Esophagus (tissue), 2 donors: Measurements from ENCODE around the gene GTF2H4. TPM values are rescaled to one million over a fixed set of nuclear protein-coding genes. Genes with fewer than 3 reads are reported as not detected.

Experiments used
- H3K27ac ChIP-seq, 2 donors: one replicate each; pipeline ENCODE4 v1.5.1; 2013; ENCODE audit warnings: low read depth in 2 of 2, mild to moderate bottlenecking in 2 of 2, inconsistent platforms in 1 of 2, low read length in 1 of 2, moderate library complexity in 1 of 2
- H3K27me3 ChIP-seq, 2 donors: one replicate each; pipeline ENCODE4 v1.6.1; 2013; ENCODE audit warnings: low read length in 2 of 2, control low read depth in 1 of 2, mild to moderate bottlenecking in 1 of 2; ENCODE audit not compliant: insufficient read depth in 2 of 2, control insufficient read depth in 1 of 2
- H3K36me3 ChIP-seq, 2 donors: one replicate each; pipeline ENCODE4 v1.6.1; 2013; ENCODE audit warnings: low read length in 1 of 2; ENCODE audit not compliant: control insufficient read depth in 2 of 2, insufficient read depth in 2 of 2
- H3K4me1 ChIP-seq, 2 donors: one replicate each; pipeline ENCODE4 v1.6.1; 2013; ENCODE audit warnings: low read length in 1 of 2; ENCODE audit not compliant: control insufficient read depth in 2 of 2, insufficient read depth in 2 of 2
- H3K4me3 ChIP-seq, 2 donors: one replicate each; pipeline ENCODE4 v1.5.1; 2013; ENCODE audit warnings: low read length in 2 of 2, mild to moderate bottlenecking in 2 of 2, low read depth in 1 of 2, moderate library complexity in 1 of 2
- H3K9me3 ChIP-seq, 2 donors: one replicate each; pipeline ENCODE4 v1.6.1; 2013; ENCODE audit warnings: mild to moderate bottlenecking in 2 of 2, low read depth in 1 of 2, low read length in 1 of 2, moderate library complexity in 1 of 2; ENCODE audit not compliant: control insufficient read depth in 2 of 2, insufficient read depth in 1 of 2
- WGBS, 2 donors: extraction: QIAGEN DNeasy Blood & Tissue Kit; methylation state at CpG; one replicate each; pipeline ENCODE4 v1.1.7; 2013; 5-methylcytosine and 5-hydroxymethylcytosine counted together
- polyA plus RNA-seq, 2 donors: library from polyadenylated mRNA; stranded (reverse); fragments of 200-250 nt; gene quantifications; one replicate each; pipeline ENCODE4 v1.2.3, GENCODE V29; 2013
- donor health status: healthy with polysubstance abuse.
- donor health status: Bipolar disorder and iron deficiency.

Gene GTF2H4
- polyA plus RNA-seq, 2 donors, result 20.6 to 32.0 TPM

DNA sequence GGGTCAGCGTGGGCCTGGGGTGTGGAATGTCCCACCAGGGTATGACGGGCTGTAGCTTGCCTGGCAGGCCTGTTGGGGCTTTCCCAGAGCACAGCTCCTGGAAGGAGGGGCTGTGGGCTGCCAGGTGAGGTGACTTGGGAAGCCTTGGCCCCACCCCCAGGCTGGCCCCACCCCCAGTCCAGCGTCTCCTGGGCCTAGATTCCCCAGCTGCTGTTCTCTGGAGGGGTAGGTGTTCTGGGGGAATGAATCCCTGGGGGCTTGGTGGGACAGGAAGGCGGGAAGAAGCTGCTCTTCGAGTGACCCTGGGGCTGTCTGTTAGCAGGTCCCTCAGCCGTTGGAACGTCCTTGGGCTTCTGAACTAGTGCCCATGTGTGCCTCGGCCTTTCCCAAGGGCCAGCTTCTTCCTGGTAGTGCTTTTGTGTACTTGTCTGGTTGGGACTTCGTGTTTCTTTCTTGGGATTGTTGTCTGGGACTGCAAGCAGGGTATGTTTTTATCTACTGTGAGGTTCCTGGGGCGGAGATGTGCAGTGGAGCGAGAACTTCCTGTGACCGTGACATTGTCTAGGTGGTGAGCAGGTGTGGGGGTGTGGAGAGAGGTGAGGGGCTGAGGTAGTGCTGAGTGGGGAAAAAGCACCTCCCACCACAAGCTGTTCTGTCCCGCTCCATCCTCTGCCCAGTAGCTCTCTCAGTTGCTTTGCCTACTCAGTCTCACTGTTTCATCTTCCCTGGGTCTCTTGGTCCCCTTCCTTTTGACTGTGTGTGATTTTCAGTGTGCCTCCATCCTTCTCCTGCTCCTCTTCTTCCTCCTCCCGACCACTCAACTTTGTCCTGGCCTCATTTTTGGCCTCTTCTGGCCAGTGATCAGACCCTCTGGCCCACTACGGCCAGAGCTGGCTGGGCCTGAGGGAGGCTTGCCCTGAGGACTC is 25.0 kb upstream of the GTF2H4 start:
- no peaks in the 10 kb centered on the region for H3K27me3 ChIP-seq
- H3K9me3 ChIP-seq, result no peaks in the 10 kb centered on the region
- 32 to 43% methylated on average over 14 to 15 of the region's 15 CpGs for WGBS, 2 donors
- peak overlapping the region; percentile 64 to 86 for H3K4me3 ChIP-seq
- peaks cover 2 to 14% of the 10 kb centered on the region in 2 donors for H3K4me1 ChIP-seq
- H3K36me3 ChIP-seq, result no peaks in the 10 kb centered on the region
- H3K27ac ChIP-seq, result peak overlapping the region; percentile 96 to 99

DNA sequence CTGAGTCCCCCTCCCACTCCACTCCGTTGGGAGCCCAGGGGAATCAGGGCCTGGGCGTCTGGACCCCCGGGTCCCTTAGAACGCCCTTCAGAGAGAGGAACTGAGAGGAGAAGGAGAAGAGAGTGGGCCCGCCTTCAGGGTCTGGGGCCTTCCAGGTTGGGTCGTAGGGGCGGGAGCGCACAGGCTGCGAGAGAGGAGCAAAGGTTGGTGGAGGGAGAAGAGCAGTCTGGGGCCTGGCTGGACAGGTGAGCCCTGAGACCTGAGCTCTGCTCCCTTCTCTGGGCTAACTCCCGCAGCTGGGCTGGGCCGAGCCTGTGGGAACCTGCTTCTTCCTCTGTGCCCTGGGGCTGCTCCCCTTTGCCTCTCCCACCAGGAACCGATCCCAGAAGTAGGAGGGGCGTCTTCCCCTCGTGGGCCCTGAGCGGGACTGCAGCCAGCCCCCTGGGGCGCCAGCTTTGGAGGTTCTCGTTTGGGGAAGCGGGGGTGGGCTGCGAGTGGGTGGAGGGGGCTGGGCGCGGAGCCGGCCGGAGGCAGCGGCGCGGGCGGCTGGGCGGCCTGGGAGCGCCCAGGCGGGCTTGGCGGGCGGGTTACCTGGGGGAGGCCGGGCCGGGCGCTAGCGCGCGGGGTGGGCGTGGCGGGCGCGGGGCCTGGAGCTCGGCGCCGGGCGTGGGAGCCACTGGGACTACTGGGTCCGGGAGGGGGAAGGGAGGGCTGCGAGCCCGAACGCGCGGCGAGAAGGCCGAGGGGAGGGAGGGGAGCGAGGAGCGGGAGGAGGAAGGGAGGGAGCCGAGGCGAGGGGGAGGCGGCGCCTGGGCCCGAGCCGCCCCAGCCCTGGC is 24.1 kb upstream of the GTF2H4 start, which contains the start of gene DDR1:
Gene DDR1, plus strand, starts transcription at position 835 of the 836 bp plus-strand sequence. CDS start 4,211 bp downstream, outside the sequence.
- H3K9me3 ChIP-seq, result no peaks in the 10 kb centered on the region
- peak within 1 kb of the TSS; percentile 64 to 86 for H3K4me3 ChIP-seq
- 7 to 15% methylated on average over 29 to 62 of the region's 62 CpGs for WGBS, 2 donors
- H3K4me1 ChIP-seq, result peaks cover 2 to 14% of the 10 kb centered on the region in 2 donors
- peak within 1 kb of the TSS; percentile 96 to 99 for H3K27ac ChIP-seq
- peaks cover 0 to 5% of the 10 kb centered on the region in 2 donors for H3K36me3 ChIP-seq
- H3K27me3 ChIP-seq, result no peaks in the 10 kb centered on the region

DNA sequence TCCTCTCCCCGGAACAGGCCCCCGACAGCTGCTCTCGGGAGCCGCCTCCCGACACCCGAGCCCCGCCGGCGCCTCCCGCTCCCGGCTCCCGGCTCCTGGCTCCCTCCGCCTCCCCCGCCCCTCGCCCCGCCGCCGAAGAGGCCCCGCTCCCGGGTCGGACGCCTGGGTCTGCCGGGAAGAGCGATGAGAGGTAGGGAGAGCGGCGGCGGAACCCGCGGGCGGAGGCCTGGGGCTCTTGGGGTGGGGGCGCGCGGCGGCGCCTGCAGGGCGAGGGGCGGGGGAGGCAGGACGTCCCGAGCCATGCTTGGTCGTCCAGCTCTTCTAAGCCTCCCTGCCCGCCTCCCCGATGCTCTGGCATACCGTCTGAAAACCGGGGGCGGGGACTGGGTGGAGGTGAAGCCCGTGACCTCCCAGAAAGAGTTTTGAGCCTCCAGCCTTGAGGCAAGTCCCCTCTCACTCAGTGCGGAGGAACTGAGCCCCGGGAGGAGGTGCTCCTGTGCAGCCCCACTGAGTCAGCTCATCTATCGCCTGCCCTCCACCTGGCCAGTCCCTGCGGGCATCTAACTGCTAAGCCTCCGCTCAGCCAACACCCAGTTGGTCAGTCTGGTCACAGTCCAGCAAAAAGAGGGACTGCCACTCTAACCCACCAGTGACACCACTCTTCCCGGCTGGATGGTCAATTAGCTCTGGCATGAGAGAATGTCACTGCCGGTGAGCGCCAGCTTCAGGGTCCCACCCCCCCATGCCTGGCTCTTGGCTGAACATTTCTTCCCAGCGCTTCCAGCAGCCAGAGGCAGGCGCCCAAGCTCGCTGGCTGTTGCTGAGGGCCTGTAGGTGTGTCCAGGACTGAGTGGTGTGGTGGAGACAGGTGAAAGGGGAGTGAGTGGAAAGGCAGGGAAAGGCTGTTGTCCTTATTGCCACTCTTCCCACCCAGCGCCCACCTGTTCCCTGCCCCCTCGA is 23.2 kb upstream of the GTF2H4 start:
- Histone ChIP-seq H3K4me1 (peaks cover 2 to 15% of the 10 kb centered on the region in 2 donors), H3K27ac (peak overlapping the region; percentile 96 to 99), H3K27me3 (no peaks in the 10 kb centered on the region), H3K9me3 (no peaks in the 10 kb centered on the region), H3K36me3 (peaks cover 0 to 13% of the 10 kb centered on the region in 2 donors), H3K4me3 (peak overlapping the region; percentile 64 to 86)
- WGBS, 2 donors, result 4 to 7% methylated on average over 45 to 59 of the region's 59 CpGs

DNA sequence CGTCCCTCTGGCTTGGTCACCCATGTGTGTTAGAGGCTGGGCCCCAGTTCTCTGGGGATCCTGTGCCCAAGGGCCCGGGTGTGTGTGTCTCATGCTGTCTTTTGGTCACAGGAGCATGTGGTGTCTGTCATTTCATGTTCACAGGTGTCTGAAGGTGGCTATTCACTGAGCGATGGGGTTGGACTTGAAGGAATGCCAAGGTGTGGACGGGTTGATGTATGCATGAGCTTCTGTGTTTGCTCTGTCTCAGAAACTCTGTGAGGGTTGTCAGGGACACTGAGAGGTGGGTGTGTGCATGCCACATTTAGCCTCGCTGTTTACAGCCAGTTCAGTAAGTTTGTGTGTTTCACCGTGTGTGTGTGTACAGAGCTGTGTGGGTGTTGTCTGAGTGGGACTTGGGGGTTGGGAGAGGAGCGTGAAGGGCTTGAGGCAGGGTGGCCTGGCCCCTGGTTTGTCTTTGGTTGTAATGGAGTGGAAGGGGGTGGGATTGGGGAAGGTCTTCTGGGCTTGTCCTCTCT is 22.5 kb upstream of the GTF2H4 start:
- Histone ChIP-seq H3K27ac (peak overlapping the region; percentile 96 to 99), H3K4me1 (peaks cover 2 to 22% of the 10 kb centered on the region in 2 donors)

DNA sequence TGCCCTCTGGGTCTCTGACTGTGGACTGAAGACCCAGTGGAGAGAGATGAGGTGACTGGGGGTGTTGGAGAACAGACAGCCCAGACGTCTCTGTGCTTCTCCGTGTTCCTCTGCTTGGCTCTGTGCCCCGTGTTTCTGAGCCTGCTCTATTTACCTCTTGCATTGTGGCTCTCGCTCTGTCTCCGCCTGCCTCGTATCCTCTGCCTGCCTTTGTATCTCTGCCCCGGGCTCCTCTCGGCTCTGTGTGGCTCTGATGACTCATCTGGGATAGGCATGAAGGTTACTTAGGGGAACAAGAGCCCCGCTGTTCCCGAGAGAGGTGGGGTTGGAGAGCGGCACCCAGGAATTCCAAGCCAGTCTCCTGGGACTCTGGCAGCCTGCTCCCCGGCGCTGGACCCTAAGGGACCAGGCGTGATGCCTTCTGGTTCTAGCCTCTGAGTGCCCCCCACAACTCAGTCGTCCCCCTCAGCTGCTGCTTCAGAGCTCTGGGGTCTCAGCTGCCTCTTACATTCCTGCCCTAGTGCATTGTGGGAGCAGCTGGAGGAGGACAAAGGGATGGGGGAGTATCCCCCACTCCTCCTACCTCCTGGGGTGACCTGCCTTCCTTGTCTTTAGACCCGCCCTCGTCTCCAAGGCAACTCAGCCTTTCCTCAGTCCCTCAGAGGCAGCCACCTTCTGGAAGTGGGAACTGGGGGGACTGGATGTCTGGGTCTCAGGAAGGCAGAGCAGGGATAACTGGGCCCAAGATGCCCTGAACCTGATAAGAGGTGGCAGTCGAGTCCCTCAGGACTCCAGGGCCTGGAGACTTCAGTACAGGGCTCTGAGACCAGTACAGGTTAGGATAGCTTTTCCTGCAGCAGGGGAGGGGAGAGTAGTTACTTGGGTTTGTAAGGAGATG is 21.8 kb upstream of the GTF2H4 start:
- 18 to 21% methylated on average over 18 of the region's 18 CpGs for WGBS, 2 donors
- peak overlapping the region; percentile 64 to 86 for H3K4me3 ChIP-seq
- peaks cover 0 to 28% of the 10 kb centered on the region in 2 donors for H3K36me3 ChIP-seq
- H3K9me3 ChIP-seq, result no peaks in the 10 kb centered on the region
- H3K27me3 ChIP-seq, result no peaks in the 10 kb centered on the region
- peaks cover 2 to 22% of the 10 kb centered on the region in 2 donors for H3K4me1 ChIP-seq
- peak overlapping the region; percentile 87 to 96 for H3K27ac ChIP-seq

More for the DNA sequence above, 22.5 kb upstream of the GTF2H4 start:
- Histone ChIP-seq H3K9me3 (no peaks in the 10 kb centered on the region), H3K4me3 (peak overlapping the region; percentile 64 to 86), H3K36me3 (peaks cover 0 to 21% of the 10 kb centered on the region in 2 donors), H3K27me3 (no peaks in the 10 kb centered on the region)
- 19 to 22% methylated on average over 7 of the region's 7 CpGs for WGBS, 2 donors

DNA sequence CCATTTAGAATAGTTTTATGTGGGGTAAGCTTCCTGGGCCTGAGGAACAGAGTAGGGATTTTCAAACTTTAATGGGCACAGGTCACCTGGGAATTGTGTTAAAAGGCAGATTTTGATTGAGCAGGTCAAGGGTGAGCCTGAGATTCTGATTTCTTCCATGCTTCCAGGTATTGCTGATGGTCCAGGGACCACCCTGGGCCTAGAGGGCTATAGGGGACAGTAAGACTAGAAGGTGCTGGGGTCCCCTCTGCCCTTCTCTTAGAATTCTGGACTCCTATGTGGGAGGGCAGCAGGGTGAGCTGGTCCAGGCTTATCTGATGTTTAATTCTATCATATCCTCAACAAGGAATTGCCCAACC is 21.1 kb upstream of the GTF2H4 start:
- no peaks in the 10 kb centered on the region for H3K9me3 ChIP-seq
- H3K27ac ChIP-seq, result peak overlapping the region; percentile 87 to 96
- H3K4me1 ChIP-seq, result peaks cover 2 to 19% of the 10 kb centered on the region in 2 donors
- peak overlapping the region in 1 of 2 donors; percentile 86 for H3K4me3 ChIP-seq
- H3K27me3 ChIP-seq, result no peaks in the 10 kb centered on the region
- peaks cover 0 to 34% of the 10 kb centered on the region in 2 donors for H3K36me3 ChIP-seq

DNA sequence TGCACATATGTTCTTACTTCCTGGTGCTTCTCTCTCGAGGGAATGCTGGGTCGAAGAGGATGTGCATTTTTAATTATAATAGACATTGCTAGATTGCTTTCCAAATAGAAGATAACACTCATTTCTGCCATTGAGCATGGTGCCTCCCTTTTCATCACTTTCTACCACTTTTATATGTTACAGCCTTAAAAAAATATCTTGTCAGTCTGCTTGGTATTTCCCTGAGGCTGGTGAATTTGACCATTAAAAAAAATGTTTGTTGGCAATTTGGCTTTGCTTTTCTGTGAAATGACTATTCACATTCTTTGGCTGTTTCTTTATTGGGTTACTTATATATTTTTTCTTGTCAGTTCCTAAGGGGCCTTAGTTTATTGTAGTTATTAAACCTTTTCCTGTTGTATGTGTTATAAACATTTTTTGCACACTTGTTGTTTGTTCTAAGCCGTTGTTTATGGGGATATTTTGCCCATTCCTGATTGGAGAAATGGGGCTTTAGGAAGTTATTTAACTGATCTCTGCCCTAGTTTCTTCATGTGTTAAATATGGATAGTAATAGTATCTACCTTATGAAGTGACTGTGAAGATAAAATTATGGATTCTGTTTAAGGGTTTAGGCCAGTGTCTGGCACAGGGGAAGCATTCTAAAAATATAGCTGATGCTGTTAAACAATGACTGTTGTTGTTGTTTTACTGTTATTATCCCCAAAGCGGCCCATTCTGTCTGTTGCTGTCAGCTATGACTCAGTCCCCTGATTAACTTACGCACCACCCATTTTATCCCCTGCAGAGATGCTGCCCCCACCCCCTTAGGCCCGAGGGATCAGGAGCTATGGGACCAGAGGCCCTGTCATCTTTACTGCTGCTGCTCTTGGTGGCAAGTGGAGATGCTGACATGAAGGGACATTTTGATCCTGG is 19.8 kb upstream of the GTF2H4 start:
- Histone ChIP-seq H3K9me3 (no peaks in the 10 kb centered on the region), H3K4me3 (no peak overlapping the region), H3K27ac (no peak overlapping the region), H3K4me1 (peaks cover 2 to 12% of the 10 kb centered on the region in 2 donors), H3K27me3 (no peaks in the 10 kb centered on the region), H3K36me3 (peaks cover 3 to 42% of the 10 kb centered on the region in 2 donors)
- WGBS, 2 donors, result 36 to 52% methylated on average over 6 of the region's 6 CpGs
